Fibroblast of the aortic adventitia (primary cell): Measurements from ENCODE around the gene RET. TPM values are rescaled to one million over a fixed set of nuclear protein-coding genes. Genes with fewer than 3 reads are reported as not detected.

ENCODE experiments used
- DNase-seq: peaks from one replicate; pipeline ENCODE4 v3.0.0-alpha.2; 2010; ENCODE audit warnings: low read depth
- H3K4me3 ChIP-seq: 2 replicates; pipeline ENCODE4 v1.5.1; 2011; ENCODE audit warnings: low read depth, mild to moderate bottlenecking, control low read depth, low read length, moderate library complexity
- total RNA-seq: library from RNA; depleted of rRNA; stranded (reverse); fragments of >200 nt; gene quantifications from 2 replicates; pipeline ENCODE4 v1.2.3, GENCODE V29; 2012; ENCODE audit warnings: low replicate concordance
- TF ChIP-seq, protein P1 (sequence below): IDR thresholded peaks from 2 replicates; pipeline ENCODE4 v1.5.1; 2011; ENCODE audit warnings: mild to moderate bottlenecking, low read length, control low read depth, inconsistent platforms; ENCODE audit not compliant: insufficient read depth

RET gene
- total RNA-seq, 1 donor: 0.27 TPM

DNA sequence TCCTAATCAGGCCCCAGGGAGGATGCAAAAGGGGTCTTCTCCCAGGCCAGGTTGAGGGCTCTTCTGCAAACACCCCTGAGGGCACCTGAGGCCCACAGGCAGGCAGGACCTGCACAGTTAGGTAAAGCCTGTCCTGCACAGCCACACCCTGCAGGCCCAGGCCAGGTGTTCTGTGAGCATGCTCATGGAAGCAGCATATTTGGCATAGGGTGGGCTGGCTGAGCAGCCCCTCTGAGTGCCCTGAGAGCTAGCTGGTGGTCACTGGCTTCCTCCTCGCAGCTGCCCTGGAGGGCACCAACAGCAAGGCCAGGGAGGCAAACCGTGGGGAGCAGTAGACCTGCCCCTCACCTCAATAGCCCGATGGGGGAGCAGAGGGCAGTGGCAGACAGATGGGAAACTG lies 3.7 kb upstream of the RET start:
- DNase-seq: no peak
- no peak overlapping the region for H3K4me3 ChIP-seq
- TF ChIP-seq, protein P1, sequence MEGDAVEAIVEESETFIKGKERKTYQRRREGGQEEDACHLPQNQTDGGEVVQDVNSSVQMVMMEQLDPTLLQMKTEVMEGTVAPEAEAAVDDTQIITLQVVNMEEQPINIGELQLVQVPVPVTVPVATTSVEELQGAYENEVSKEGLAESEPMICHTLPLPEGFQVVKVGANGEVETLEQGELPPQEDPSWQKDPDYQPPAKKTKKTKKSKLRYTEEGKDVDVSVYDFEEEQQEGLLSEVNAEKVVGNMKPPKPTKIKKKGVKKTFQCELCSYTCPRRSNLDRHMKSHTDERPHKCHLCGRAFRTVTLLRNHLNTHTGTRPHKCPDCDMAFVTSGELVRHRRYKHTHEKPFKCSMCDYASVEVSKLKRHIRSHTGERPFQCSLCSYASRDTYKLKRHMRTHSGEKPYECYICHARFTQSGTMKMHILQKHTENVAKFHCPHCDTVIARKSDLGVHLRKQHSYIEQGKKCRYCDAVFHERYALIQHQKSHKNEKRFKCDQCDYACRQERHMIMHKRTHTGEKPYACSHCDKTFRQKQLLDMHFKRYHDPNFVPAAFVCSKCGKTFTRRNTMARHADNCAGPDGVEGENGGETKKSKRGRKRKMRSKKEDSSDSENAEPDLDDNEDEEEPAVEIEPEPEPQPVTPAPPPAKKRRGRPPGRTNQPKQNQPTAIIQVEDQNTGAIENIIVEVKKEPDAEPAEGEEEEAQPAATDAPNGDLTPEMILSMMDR: no peak

DNA sequence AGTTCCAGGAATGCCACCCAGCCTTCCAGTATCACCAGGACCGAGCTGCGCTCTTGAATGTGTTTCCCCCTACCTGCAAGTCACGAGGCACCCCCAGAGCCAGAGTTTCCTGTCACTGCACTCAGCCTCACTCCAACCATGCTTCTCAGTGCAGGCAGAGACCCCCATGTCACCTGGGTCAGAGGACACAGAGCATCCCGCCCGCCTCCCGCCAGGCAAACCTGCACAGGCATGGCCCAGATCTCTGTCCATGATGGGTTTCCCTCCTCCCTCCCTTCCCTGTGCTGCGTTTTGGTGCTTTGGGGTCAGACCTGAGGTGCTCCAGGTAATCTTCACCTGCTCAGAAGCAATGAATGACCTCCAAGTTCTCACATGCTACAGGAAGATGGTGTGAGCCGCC lies 3.1 kb upstream of the RET start:
- DNase-seq: no peak
- TF ChIP-seq, protein P1: no peak
- no peak overlapping the region for H3K4me3 ChIP-seq

DNA sequence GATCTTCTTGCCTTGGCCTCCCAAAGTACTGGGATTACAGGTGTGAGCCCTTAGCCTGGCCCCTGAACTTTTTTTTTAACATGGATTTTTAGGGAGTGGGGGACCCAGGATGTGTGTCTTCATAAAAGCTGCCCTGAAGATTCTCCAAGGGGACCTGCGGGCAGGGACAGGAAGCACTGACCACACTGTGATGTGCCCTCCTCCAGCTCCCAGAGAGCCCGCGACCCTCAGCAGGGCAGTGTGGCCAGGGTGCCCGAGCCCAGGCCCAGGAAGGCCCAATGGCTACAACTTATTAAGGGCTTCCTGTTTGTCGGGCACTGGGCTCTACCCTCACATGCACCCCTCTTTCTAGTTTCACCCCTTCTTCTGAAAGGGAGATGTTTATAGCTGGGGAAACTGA lies 2.5 kb upstream of the RET start:
- no peak overlapping the region for H3K4me3 ChIP-seq

DNA sequence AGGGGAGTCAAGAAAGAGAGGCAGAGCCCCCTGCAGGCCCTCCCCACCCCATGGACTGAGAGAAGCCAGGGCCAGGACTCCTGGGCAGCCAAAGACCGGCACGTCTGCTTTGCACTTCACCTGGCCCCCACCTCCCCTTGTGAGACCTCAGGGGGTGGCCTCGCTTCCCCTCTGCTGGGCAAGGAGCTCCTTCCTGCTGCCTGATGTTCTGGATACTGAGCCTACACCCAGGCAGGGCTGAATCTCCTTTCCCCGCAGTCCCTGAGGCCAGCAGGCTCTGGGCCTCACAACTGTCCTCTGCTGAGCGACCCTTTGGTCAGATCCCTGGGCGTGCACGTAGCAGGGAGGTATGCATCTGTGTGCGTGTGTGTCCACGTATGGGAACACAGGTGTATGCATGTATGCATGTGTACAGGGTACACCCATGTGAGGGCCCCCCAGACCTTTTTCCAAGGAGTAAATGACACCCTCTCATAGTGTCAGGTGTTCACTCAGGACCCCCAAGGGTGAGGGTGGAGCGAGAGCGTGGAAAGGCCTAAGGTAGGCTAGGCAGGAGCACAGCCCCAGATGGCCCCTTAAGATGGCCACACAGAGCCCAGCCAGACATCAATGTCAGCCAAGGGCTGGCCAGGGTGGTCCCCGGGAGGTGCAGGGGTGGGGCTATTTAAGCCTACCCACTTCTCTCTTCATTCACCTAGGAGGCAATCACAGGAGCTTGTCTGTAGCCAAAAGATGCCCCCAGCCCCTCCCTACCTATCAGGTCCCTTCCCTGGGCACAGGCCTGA lies 1.9 kb upstream of the RET start:
- TF ChIP-seq, protein P1: no peak
- DNase-seq: no peak
- no peak overlapping the region for H3K4me3 ChIP-seq

More for the DNA sequence above, 2.5 kb upstream of the RET start:
- TF ChIP-seq, protein P1: no peak
- no peak for DNase-seq

DNA sequence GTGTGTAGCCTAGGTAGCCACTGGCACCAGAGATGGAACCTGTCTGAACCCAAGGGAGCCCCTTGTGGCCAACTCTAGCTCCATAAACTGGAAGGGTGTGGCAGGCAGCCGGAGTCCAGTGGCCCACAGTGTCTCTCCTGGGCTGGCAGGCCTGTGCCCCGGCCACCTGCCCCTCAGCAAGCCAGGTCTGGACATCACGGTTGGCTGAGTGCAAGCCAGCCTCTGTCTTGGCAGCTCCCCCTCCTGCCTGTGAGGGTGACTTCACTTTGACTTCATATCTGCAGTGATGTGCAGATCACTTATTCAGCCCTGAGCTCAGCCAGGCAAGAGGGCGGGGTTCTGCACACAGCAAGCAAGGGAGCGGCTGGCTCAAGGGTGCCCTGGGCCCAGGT lies 1.3 kb upstream of the RET start:
- no peak for DNase-seq
- TF ChIP-seq, protein P1: no peak
- no peak overlapping the region for H3K4me3 ChIP-seq

DNA sequence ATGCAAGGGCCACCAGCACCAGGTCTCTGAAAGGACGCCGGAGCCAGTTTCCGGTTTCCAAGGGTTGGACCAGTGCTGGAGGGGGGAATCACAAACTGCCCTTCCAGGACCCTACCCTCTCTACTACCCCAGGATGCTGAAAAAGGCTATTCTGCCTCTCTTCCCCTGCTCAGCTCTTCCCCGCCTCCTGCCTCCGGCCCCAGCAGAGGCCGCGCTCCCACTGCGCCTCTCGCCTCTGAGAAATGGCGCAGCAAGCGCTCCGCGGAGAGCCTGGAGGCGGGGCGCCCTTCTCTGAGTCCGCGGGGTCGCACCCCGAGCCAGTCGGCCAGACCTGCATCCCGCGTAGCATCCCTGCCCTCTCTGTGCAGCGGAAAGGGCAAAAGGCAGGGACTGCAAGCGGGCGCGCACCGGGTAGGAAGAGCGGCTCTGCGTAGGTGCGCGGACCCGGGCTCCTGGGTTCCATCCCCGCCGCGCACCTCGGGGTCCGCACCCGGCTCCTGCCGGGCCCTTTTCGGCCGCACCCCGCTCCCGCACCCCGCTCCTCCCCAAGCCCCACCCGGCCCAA lies 476 bp upstream of the RET start:
- TF ChIP-seq, protein P1: no peak
- no peak for DNase-seq
- H3K4me3 ChIP-seq: no peak overlapping the region
